Stimulated activated CD8-positive, alpha-beta memory T cell treated with anti-CD3 and anti-CD28 coated beads, Interleukin-12 subunit alpha, Interleukin-12 subunit beta, amount 100 ng/mL, for 24 hours (primary cell): ENCODE data around the gene ZNF232.
A peak's percentile ranks its signal among the peaks of the same experiment; 100 is the strongest.
"Not testable (repeated sequence)": the region's sequence is repeated elsewhere in the genome, so short reads cannot be mapped to it uniquely, and the experiment has no call there.

Source experiments
- DNase-seq: peaks from one replicate; pipeline ENCODE4 v3.0.0-alpha.2; 2020; ENCODE audit errors: extremely low read depth

Gene ZNF232

DNA sequence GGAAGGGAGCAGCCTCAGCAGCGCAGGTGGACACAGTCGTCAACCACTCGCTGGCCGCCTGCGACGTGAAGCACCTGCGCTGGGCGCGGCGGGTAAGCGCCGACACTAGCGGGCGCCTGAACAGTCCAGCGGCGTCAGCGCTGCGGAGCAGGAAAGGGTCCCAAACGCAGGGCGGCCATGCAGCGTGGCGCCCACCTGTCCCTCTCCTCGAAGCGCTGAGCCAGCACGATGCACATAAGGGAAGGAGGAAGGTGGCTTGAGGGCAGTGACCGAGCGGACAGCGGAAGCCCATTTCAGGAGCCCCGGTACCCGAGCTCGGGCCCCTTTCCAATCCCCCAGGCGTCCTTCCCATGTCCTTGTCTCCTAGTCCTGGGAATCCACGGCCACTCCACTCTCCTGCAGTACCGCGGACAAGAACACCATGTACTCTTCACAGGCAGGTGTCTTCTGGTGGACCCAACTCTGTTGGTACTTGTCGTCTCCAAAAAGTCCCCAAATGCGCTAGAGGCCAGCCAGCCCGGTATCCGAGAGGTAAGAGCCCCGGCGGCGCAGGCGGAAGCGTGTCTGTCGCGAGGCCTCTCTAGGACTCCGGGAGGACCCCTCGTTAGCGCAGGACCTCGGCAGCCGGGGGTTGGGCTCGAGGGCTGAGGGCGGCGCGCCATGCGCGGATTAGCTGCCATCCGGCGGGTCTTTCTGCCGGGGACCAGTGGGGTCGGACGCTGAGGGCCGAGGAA, 14.4 kb downstream of the ZNF232 start:
- DNase-seq, result peak; percentile 15

- DNase-seq, result no peak
Measured at GRCh38 chr17:5096731-5097100, 15.0 kb downstream of the ZNF232 start.

DNA sequence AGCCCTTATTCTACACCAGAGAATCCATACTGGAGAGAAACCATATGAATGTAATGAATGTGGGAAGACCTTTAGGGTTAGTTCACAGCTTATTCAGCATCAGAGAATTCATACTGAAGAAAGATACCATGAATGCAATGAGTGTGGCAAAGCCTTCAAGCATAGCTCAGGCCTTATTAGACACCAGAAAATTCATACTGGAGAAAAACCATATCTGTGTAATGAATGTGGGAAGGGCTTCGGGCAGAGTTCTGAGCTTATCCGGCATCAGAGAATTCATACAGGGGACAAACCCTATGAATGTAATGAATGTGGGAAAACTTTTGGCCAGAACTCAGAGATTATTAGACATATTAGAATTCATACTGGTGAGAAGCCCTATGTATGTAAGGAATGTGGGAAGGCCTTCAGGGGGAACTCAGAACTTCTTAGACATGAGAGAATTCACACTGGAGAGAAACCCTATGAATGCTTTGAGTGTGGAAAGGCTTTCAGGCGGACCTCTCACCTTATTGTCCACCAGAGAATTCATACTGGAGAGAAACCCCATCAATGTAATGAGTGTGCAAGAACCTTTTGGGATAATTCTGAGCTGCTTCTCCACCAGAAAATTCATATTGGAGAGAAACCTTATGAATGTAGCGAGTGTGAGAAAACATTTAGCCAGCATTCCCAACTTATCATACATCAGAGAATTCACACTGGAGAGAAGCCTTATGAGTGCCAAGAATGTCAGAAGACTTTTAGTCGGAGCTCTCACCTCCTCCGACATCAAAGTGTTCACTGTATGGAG, 19.3 kb downstream of the ZNF232 start:
- DNase-seq, result no peak

DNA sequence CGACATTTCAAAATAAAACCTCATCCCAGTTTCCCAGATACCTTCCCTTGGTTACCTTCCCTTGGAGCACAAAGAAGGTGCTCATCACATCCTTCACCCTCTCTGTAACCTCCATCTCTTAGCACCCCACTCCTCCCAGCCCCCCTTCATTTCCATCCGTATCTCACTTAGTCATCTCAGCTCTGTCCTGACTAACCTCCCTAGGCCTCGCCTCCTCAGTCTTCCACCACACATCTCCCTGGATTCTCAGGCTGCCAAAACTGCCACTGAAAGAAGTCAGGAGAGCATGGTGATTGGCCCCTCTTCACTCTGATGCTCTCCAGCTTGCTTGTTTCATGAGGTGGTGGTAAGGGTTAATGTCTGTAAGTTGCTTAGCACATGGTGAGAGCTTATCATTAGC, 31.1 kb downstream of the ZNF232 start:
- no peak for DNase-seq

- DNase-seq, result peak; percentile 47
Measured at GRCh38 chr17:5078106-5079028, 33.3 kb downstream of the ZNF232 start, which contains the start of gene ZFP3. TSS of gene ZFP3 (plus strand) at chr17:5078467. CDS start at chr17:5091505, 13,038 bp downstream.

- DNase-seq, result no peak
Measured at GRCh38 chr17:5077781-5078105, 33.9 kb downstream of the ZNF232 start.

GRCh38 chr17:5077275-5077674, 34.4 kb downstream of the ZNF232 start:
- DNase-seq, result not testable (repeated sequence)

DNA sequence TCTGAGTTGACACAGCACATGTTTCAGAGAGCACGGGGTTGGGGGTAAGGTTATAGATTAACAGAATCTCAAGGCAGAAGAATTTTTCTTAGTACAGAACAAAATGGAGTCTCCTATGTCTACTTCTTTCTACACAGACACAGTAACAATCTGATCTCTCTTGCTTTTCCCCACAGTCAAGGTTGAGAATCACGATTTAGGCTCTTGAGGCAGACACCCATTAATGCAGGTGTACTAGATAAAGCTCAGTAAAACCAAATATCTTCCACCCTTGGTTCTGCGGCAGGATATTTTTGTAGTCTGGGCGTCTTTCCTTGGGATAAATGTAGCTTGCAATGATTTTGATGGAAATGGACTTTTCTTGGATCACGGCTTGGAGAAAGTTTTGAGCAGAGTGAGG, 36.2 kb downstream of the ZNF232 start:
- not testable (repeated sequence) for DNase-seq

DNA sequence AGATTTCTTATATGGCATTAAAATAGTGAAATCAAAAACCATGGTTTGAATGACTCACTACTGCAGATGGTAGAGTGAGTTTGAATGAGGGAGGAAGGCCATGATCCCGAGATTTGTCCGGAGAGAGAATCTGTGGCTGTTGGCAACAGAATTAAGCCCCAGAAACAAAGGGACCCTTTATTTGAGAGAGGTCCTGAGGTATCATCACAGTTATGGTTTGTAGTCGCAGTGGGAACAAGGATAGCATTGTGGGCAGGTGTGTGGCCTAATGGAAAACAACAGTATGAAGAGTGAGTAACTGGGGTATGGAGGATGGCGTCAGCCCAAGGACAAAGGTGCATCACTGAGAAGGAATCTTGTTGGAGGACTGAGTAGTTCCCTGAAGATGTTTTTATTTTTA, 42.0 kb downstream of the ZNF232 start:
- no peak for DNase-seq

DNA sequence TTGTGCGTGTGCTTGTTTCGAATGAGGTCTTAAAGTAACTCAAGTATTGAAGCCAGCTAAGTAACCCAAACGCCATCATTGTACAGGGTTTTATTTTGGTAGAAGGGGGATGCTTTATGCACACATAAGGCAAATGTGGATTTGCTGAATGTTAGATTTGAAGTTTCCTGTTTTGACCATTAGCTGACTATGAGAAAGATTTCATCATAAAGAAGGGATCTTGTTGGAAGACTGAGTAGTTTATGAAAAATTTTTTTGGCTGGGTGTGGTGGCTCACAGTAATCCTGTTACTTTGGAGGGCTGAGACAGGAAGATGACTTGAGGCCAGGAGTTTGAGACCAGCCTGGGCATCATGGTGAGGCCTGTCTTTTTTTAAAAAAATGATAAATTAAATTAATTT, 43.4 kb downstream of the ZNF232 start:
- no peak for DNase-seq

DNA sequence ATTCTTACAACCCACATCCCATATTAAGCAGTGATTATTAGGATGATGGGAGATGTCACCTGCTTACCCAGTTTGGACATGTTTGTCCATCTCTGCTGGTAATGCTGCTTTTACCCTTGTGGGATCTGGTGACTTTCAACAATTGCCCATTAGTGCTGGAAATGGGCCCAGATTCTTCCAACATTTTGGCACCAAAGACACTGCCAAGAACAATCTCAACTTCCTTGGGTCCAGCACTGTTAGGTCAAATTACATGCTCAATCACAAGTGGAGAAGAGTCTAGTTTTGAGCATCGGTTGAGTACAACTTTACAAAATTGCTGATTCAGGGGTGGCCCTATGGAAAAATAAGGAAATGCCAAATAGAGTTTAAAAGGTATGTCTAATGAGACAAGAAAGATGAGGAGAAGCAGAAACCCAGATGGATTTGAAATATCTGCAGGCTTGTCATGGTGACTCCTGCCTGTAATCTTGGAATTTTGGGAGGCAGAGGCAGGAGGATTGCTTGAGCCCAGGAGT, 46.4 kb downstream of the ZNF232 start:
- DNase-seq, result no peak
